GM12892 (cell line): ENCODE results near the gene PTPRK.

Source experiments
- POLR2A ChIP-seq: IDR thresholded peaks from 2 replicates; pipeline ENCODE4 v1.6.1; 2011; ENCODE audit warnings: low read depth, low read length, control low read depth
- POLR2AphosphoS5 ChIP-seq: IDR thresholded peaks from 2 replicates; pipeline ENCODE4 v1.6.1; 2011; ENCODE audit warnings: low read depth, low read length, control low read depth
- TAF1 ChIP-seq: IDR thresholded peaks from 2 replicates; pipeline ENCODE4 v1.6.1; 2011; ENCODE audit warnings: low read depth, mild to moderate bottlenecking, control low read depth, low read length, borderline replicate concordance

DNA sequence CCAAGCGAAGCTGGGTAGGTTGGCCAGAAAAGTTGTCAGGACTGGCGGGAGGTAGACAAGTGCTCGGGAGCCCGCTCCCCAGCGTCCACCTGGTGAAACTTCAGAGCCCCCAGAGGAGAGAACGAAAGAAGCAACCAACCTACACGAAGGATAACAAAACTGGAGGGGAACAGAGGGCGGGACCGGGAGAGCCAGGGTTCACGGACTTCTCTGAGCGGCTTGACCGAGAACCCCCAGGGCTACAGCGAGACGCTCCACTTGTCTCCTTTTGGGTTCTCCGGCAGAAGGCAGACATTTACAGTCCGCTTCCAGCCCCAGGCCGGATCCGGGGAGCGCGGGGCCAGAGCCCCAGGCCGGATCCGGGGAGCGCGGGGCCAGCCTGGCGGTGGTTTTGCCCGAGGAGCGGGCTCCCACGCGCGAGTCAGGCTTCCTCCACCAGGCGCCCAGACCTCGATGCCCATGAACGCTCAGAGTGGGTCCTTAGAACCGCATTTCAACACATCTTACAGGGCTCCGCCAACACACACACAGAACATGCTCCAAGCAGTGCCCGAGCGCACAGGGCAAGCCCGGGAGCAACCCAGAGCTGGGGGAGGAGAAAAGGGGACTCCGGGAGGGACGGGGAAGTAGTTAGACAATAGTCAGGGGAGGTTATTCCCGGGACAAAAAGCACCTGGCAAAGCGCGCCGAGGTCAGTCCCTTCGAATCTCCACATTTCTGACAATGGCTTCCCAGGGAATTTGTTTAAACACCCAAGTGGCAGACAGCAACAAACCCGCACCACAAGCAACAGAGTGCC is 1.1 kb downstream of the PTPRK start:
- no peak for TF ChIP-seq POLR2AphosphoS5
- TF ChIP-seq POLR2A: no peak
- no peak for TF ChIP-seq TAF1
